MM.1S (cell line): ENCODE data around the gene DNAJB9.

Experiments used
- DNase-seq: peaks from one replicate; pipeline ENCODE4 v3.0.0-alpha.2; 2015
- H2AFZ ChIP-seq: fragments of 300-600 bp; sonication (generic); 2 replicates; pipeline ENCODE4 v1.6.0; 2016; ENCODE audit warnings: antibody characterized with exemption, low read length
- H3F3A ChIP-seq: fragments of 300-600 bp; sonication (generic); 2 replicates; pipeline ENCODE4 v1.6.1; 2016; ENCODE audit warnings: mild to moderate bottlenecking, antibody characterized with exemption, low read length, moderate library complexity, mixed read lengths; ENCODE audit not compliant: insufficient read depth
- H3K27ac ChIP-seq: fragments of 300-600 bp; sonication (generic); 2 replicates; pipeline ENCODE4 v1.5.1; 2016; ENCODE audit warnings: mild to moderate bottlenecking, low read length
- H3K27me3 ChIP-seq: fragments of 300-600 bp; sonication (generic); replicated peaks from 2 replicates; pipeline ENCODE4 v1.6.0; 2016; ENCODE audit warnings: low read length; ENCODE audit not compliant: insufficient read depth
- H3K36me3 ChIP-seq: fragments of 300-600 bp; sonication (generic); replicated peaks from 2 replicates; pipeline ENCODE4 v1.6.1; 2016; ENCODE audit warnings: mild to moderate bottlenecking, low read length, mixed read lengths; ENCODE audit not compliant: insufficient read depth
- H3K4me1 ChIP-seq: fragments of 300-600 bp; sonication (generic); 2 replicates; pipeline ENCODE4 v1.6.1; 2016; ENCODE audit warnings: low read length, mixed read lengths
- H3K4me2 ChIP-seq: fragments of 300-600 bp; sonication (generic); 2 replicates; pipeline ENCODE4 v1.6.0; 2016; ENCODE audit warnings: low read depth, low read length
- H3K4me3 ChIP-seq: fragments of 300-600 bp; sonication (generic); 2 replicates; pipeline ENCODE4 v1.5.1; 2016; ENCODE audit warnings: low read length, mixed read lengths
- H3K79me2 ChIP-seq: fragments of 300-600 bp; sonication (generic); 2 replicates; pipeline ENCODE4 v1.6.1; 2016; ENCODE audit warnings: mixed run types, low read length, mixed read lengths
- H3K9ac ChIP-seq: fragments of 300-600 bp; sonication (generic); 2 replicates; pipeline ENCODE4 v1.6.1; 2016; ENCODE audit warnings: low read length, mixed read lengths
- H3K9me2 ChIP-seq: fragments of 300-600 bp; sonication (generic); replicated peaks from 2 replicates; pipeline ENCODE4 v1.6.1; 2016; ENCODE audit warnings: mild to moderate bottlenecking, low read length, mixed read lengths; ENCODE audit not compliant: insufficient read depth
- H3K9me3 ChIP-seq: fragments of 300-600 bp; sonication (generic); replicated peaks from 2 replicates; pipeline ENCODE4 v1.6.1; 2016; ENCODE audit warnings: mild to moderate bottlenecking, low read length, mixed read lengths; ENCODE audit not compliant: insufficient read depth
- H4K20me1 ChIP-seq: fragments of 300-600 bp; sonication (generic); 2 replicates; pipeline ENCODE4 v1.6.1; 2016; ENCODE audit warnings: mild to moderate bottlenecking, low read length, moderate library complexity, mixed read lengths; ENCODE audit not compliant: insufficient read depth
- CTCF ChIP-seq: fragments of 300-600 bp; sonication (generic); IDR thresholded peaks from 2 replicates; pipeline ENCODE4 v1.5.1; 2016; ENCODE audit warnings: antibody characterized with exemption, low read length, mixed read lengths
- EZH2 ChIP-seq: fragments of 300-600 bp; sonication (generic); optimal IDR thresholded peaks from 2 replicates; pipeline ENCODE3; 2017; ENCODE audit warnings: low read depth, mild to moderate bottlenecking, antibody characterized with exemption, low read length, mixed read lengths
- EZH2phosphoT487 ChIP-seq: fragments of 300-600 bp; sonication (generic); IDR thresholded peaks from 2 replicates; pipeline ENCODE4 v1.6.1; 2018; ENCODE audit warnings: antibody characterized with exemption, low read length

Gene DNAJB9

DNA sequence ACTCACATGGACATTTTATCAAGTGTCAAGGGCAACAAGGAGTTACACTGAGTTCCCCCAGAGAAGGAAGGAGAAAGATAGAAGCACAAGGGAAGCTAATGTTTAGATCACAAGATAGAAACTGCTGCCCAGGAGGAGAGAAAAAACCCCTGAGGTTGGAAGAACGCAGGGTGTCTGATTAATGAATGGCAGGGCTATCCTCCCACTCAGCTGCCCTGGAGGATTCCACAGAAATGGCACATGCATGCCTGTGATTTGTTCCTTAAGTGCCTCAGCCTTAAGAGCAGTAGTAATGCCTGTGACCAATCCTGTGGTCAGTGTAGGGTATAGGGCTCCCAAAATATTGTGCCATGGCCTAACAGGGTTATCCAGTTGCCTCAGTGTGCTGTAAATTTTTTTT is 20.2 kb downstream of the DNAJB9 start:
- Histone ChIP-seq H3K36me3 (no peaks in the 10 kb centered on the region), H3K9me3 (no peaks in the 10 kb centered on the region), H3F3A (no peaks in the 10 kb centered on the region), H2AFZ (no peak overlapping the region), H3K27me3 (no peaks in the 10 kb centered on the region), H3K27ac (no peak overlapping the region), H3K4me2 (no peak overlapping the region), H3K4me1 (no peaks in the 10 kb centered on the region), H3K9me2 (no peaks in the 10 kb centered on the region), H4K20me1 (no peaks in the 10 kb centered on the region), H3K4me3 (no peak overlapping the region), H3K79me2 (no peaks in the 10 kb centered on the region), H3K9ac (no peak overlapping the region)
- DNase-seq, result no peak
- TF ChIP-seq EZH2 (no peak), CTCF (no peak)

DNA sequence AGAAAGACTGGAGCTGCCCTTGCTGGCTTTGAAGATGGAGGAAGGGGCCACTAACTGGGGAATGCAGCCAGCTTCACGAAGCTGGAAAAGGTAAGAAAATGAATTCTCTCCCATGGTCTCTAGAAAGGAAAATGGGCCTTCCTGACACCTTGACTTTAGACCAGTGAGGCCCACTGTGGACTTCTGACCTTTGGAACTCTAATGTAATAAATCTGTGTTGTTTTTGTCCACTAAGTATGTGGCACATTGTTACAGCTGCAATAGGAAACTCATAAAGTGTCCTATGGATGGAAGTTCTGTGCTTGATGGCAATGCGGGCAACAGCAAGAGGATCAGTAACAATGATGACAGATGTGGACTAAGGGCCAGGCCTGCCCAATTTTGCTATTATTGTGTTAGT is 20.9 kb downstream of the DNAJB9 start:
- no peak for TF ChIP-seq EZH2
- no peak for TF ChIP-seq EZH2phosphoT487
- TF ChIP-seq CTCF, result no peak
- Histone ChIP-seq H3K4me2 (no peak overlapping the region), H3K9me3 (no peaks in the 10 kb centered on the region), H2AFZ (no peak overlapping the region), H3K4me3 (no peak overlapping the region), H3K9me2 (no peaks in the 10 kb centered on the region), H3K9ac (no peak overlapping the region), H3K4me1 (no peaks in the 10 kb centered on the region), H3F3A (no peaks in the 10 kb centered on the region), H3K36me3 (no peaks in the 10 kb centered on the region), H3K27me3 (no peaks in the 10 kb centered on the region), H3K27ac (no peak overlapping the region), H4K20me1 (no peaks in the 10 kb centered on the region), H3K79me2 (no peaks in the 10 kb centered on the region)
- DNase-seq, result no peak

DNA sequence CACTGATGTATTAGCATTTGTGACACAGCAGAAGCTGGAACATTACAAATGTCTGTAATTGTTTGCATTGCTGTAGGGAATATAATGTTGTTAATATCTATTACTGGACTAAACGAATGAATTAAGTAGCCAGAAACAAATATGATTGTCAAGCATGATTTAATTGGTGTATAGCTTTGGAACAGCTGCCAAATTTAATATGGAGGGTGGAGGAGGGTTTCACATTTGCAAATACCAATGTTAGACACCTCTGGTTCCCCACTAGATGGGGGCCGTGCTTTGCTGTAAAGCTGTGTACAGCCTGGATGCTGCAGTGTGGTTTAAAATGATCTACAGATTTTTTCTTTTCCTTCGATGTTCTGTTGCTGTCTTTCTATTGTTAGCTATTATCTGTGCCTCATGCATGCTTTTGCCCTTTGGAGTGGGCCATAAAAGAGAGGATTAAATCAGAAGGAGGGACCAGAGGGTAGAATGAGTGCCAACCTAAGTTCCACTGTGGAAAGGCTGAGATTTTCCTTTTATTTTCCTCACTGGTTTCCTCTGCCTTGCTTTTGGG is 23.1 kb downstream of the DNAJB9 start:
- no peaks in the 10 kb centered on the region for H3K27me3 ChIP-seq
- TF ChIP-seq EZH2phosphoT487 (no peak), EZH2 (no peak), CTCF (no peak)
- no peak overlapping the region for H3K9ac ChIP-seq
- H3F3A ChIP-seq, result no peaks in the 10 kb centered on the region
- no peak overlapping the region for H3K4me2 ChIP-seq
- H3K79me2 ChIP-seq, result no peaks in the 10 kb centered on the region
- no peak overlapping the region for H2AFZ ChIP-seq
- no peaks in the 10 kb centered on the region for H3K9me2 ChIP-seq
- no peak for DNase-seq
- H3K27ac ChIP-seq, result no peak overlapping the region
- H3K9me3 ChIP-seq, result no peaks in the 10 kb centered on the region
- H3K36me3 ChIP-seq, result no peaks in the 10 kb centered on the region
- no peaks in the 10 kb centered on the region for H4K20me1 ChIP-seq
- no peaks in the 10 kb centered on the region for H3K4me1 ChIP-seq
- H3K4me3 ChIP-seq, result no peak overlapping the region
